GM12878 (cell line): ENCODE measurements around the gene FBRSL1. TPM values are rescaled to one million over a fixed set of nuclear protein-coding genes. Genes with fewer than 3 reads are reported as not detected.

Experiments used
- CHD1 ChIP-seq: IDR thresholded peaks from 2 replicates; pipeline ENCODE4 v1.6.1; 2012; ENCODE audit warnings: low read depth, low read length, improper control_type of control experiment
- CUX1 ChIP-seq: IDR thresholded peaks from 2 replicates; pipeline ENCODE4 v1.6.1; 2012; ENCODE audit warnings: improper control_type of control experiment, low read depth, low read length; ENCODE audit not compliant: insufficient replicate concordance
- EED ChIP-seq: sonication (generic); IDR thresholded peaks from 2 replicates; pipeline ENCODE4 v1.6.1; 2016; ENCODE audit warnings: antibody characterized with exemption, low read depth
- EZH2 ChIP-seq: IDR thresholded peaks from 2 replicates; pipeline ENCODE4 v1.6.1; 2012; ENCODE audit warnings: low read depth, mild to moderate bottlenecking, control low read depth, inconsistent platforms, low read length, borderline replicate concordance; ENCODE audit not compliant: control insufficient read depth
- HDGF ChIP-seq: fragments of 450-650 bp; IDR thresholded peaks from 2 replicates; pipeline ENCODE4 v1.6.1; 2016; ENCODE audit warnings: antibody characterized with exemption
- IRF5 ChIP-seq: fragments of 450-650 bp; IDR thresholded peaks from 2 replicates; pipeline ENCODE4 v1.6.1; 2017; ENCODE audit warnings: borderline replicate concordance
- JUND ChIP-seq: IDR thresholded peaks from 2 replicates; pipeline ENCODE4 v1.6.1; 2012; ENCODE audit warnings: low read depth, mild to moderate bottlenecking, low read length, improper control_type of control experiment, moderate library complexity
- MLLT1 ChIP-seq: fragments of 450-650 bp; IDR thresholded peaks from 2 replicates; pipeline ENCODE4 v1.6.1; 2016; ENCODE audit warnings: mild to moderate bottlenecking
- MTA2 ChIP-seq: fragments of 450-650 bp; IDR thresholded peaks from 2 replicates; pipeline ENCODE4 v1.6.1; 2016; ENCODE audit warnings: low read depth, mild to moderate bottlenecking, moderate library complexity
- MXI1 ChIP-seq: fragments of 150-350 bp; IDR thresholded peaks from 2 replicates; pipeline ENCODE4 v1.6.1; 2011; ENCODE audit warnings: low read depth, mild to moderate bottlenecking, inconsistent platforms, low read length, improper control_type of control experiment
- NFYB ChIP-seq: IDR thresholded peaks from 2 replicates; pipeline ENCODE4 v1.6.1; 2011; ENCODE audit warnings: low read depth, mild to moderate bottlenecking, low read length, improper control_type of control experiment, moderate library complexity; ENCODE audit not compliant: insufficient read depth
- NR2F1 ChIP-seq: fragments of 450-650 bp; conservative IDR thresholded peaks from 2 replicates; pipeline ENCODE4 v1.6.1; 2017; ENCODE audit warnings: mild to moderate bottlenecking
- NRF1 ChIP-seq: conservative IDR thresholded peaks from 2 replicates; pipeline ENCODE4 v1.6.1; 2011; ENCODE audit warnings: mild to moderate bottlenecking, low read depth, low read length, improper control_type of control experiment
- RELA ChIP-seq: fragments of 450-650 bp; IDR thresholded peaks from 2 replicates; pipeline ENCODE4 v1.8.0; 2014; ENCODE audit warnings: borderline replicate concordance; ENCODE audit not compliant: partially characterized antibody
- RELB ChIP-seq: fragments of 450-650 bp; IDR thresholded peaks from 2 replicates; pipeline ENCODE4 v1.6.1; 2017; ENCODE audit warnings: low read depth, mild to moderate bottlenecking, moderate library complexity
- RUNX3 ChIP-seq: IDR thresholded peaks from 2 replicates; pipeline ENCODE4 v1.6.1; 2012; ENCODE audit warnings: low read length, inconsistent platforms
- SMARCA5 ChIP-seq: fragments of 450-650 bp; IDR thresholded peaks from 2 replicates; pipeline ENCODE4 v1.6.1; 2017; ENCODE audit warnings: mild to moderate bottlenecking
- SPI1 ChIP-seq: IDR thresholded peaks from 2 replicates; pipeline ENCODE4 v1.6.1; 2011; ENCODE audit warnings: low read depth, mild to moderate bottlenecking, low read length, moderate library complexity, borderline replicate concordance; ENCODE audit not compliant: insufficient read depth
- SREBF1 ChIP-seq: IDR thresholded peaks from 2 replicates; pipeline ENCODE4 v1.6.1; 2012; ENCODE audit warnings: mild to moderate bottlenecking, low read length
- TBL1XR1 ChIP-seq: IDR thresholded peaks from 2 replicates; pipeline ENCODE4 v1.6.1; 2012; ENCODE audit warnings: low read depth, low read length, improper control_type of control experiment
- polyA plus RNA-seq, 11 experiments: library from polyadenylated mRNA; depleted of rRNA in 4 of 11; unstranded in 6 of 11; stranded (reverse) in 5 of 11; fragments of >200 nt; fragmentation: Nextera tagmentation in 4 of 11; fragmentation: Illumina TruSeq in 1 of 11; extraction: Ambion mirVana in 4 of 11; extraction: Trizol in 1 of 11; gene quantifications; 1 replicate in 1 of 11; 2 replicates in 10 of 11; pipeline versions ENCODE4 v1.2.1 to v1.2.3, GENCODE V29; 2011 to 2016; ENCODE audit warnings: inconsistent platforms in 2 of 11, missing spikeins in 2 of 11, low read depth in 1 of 11
- total RNA-seq, 4 experiments: library from RNA; depleted of rRNA in 3 of 4; stranded (reverse); fragments of >200 nt in 3 of 4; fragmentation: Illumina TruSeq in 1 of 4; extraction: Trizol in 1 of 4; gene quantifications; 2 replicates each; pipeline versions ENCODE4 v1.2.1 to v1.2.3, GENCODE V29; 2013 to 2021

FBRSL1 gene
- total and polyA plus RNA-seq, 10 of the 15 experiments (the other 5 are each of a cell fraction or from before 2014, with no cell fraction given): 0.19 to 55.1 (median 4.1) TPM

- TF ChIP-seq RUNX3: peak; percentile 75
- peak; percentile 48; the same call in 1 of the 2 replicates for TF ChIP-seq MTA2
- no peak for TF ChIP-seq MXI1
- peak; percentile 64 for TF ChIP-seq SPI1
- peak; percentile 35; the same call in 1 of the 2 replicates for TF ChIP-seq EED
- no peak for TF ChIP-seq IRF5
- TF ChIP-seq MLLT1: peak; percentile 71
- TF ChIP-seq NR2F1: 0 out of 2 replicates have a peak, but pooled peaks have one; percentile 12
- TF ChIP-seq CUX1: no peak
- no peak for TF ChIP-seq RELB
- TF ChIP-seq HDGF: no peak
- TF ChIP-seq RELA: no peak
- no peak for TF ChIP-seq NRF1
- no peak for TF ChIP-seq SREBF1
- no peak for TF ChIP-seq EZH2
- no peak for TF ChIP-seq SMARCA5
- TF ChIP-seq NFYB: no peak
- no peak for TF ChIP-seq JUND
- TF ChIP-seq TBL1XR1: peak; percentile 57; the same call in 1 of the 2 replicates
- no peak for TF ChIP-seq CHD1
These were observed 40.2 kb upstream of the FBRSL1 start (continued) for GRCh38 chr12:132449565-132450417.
